HCT116 (cell line): ENCODE measurements around the gene FAM111A. TPM values are rescaled to one million over a fixed set of nuclear protein-coding genes. Genes with fewer than 3 reads are reported as not detected.
A peak's percentile ranks its signal among the peaks of the same experiment; 100 is the strongest.

ENCODE experiments used
- ATAC-seq: fragments of 200-7000 bp; cut with Tn5 transposase; 2 replicates; pipeline ENCODE4 v1.9.1; 2020; ENCODE audit warnings: mild to moderate bottlenecking, moderate library complexity
- BruUV-seq: library from RNA; stranded (reverse); fragments of 400-500 nt; replicated peaks from 2 replicates; lab custom pipeline; 2021; lab: Mats Ljungman, UMichigan
- CTCF ChIA-PET: fragments of 300-600 bp; sonication (Branson Sonifier 250); formaldehyde crosslinking; loops from one replicate; lab custom pipeline; 2021; ENCODE audit warnings: antibody characterized with exemption; lab: Charles Lee
- POLR2A ChIA-PET: fragments of 300-600, 350-600 bp; sonication (Branson Sonifier 250); formaldehyde crosslinking; loops from one replicate; lab custom pipeline; 2021; ENCODE audit warnings: antibody characterized with exemption; lab: Charles Lee
- RAD21 ChIA-PET, 2 experiments: fragments of 300-600 bp; sonication (Branson Sonifier 250); formaldehyde crosslinking; loops; one replicate each; lab custom pipeline; 2023; ENCODE audit warnings: low total read pairs in 2 of 2; ENCODE audit not compliant: uncharacterized antibody in 2 of 2, unreplicated experiment in 2 of 2, low non-redundant PET in 1 of 2; lab: Charles Lee
- DNase-seq: peaks from one replicate; pipeline ENCODE4 v3.0.0-alpha.2; 2010; ENCODE audit warnings: low read depth, low spot score
- H2AFZ ChIP-seq: fragments of 200-600 bp; shearing (Covaris generic), sonication (generic); 2 replicates; pipeline ENCODE4 v1.6.1; 2017; ENCODE audit warnings: low read depth, mixed run types, mixed read lengths, antibody characterized with exemption, low read length; ENCODE audit not compliant: poor library complexity, severe bottlenecking
- H3K27ac ChIP-seq: 2 replicates; pipeline ENCODE4 v1.5.1; 2012; ENCODE audit warnings: low read depth, low read length
- H3K27me3 ChIP-seq: fragments of 200-600 bp; sonication (generic); 2 replicates; pipeline ENCODE4 v1.6.1; 2016; ENCODE audit warnings: mixed run types, low read length, mixed read lengths; ENCODE audit not compliant: insufficient read depth
- H3K36me3 ChIP-seq, 2 experiments: fragments of 200-500 bp in 1 of 2; fragments of 200-600 bp in 1 of 2; sonication (Bioruptor generic) in 1 of 2; sonication (generic) in 1 of 2; 2 replicates each; pipeline versions ENCODE4 v1.5.1 to v1.6.1; 2014 to 2016; ENCODE audit warnings: low read length in 2 of 2, inconsistent platforms in 1 of 2, mixed read lengths in 1 of 2, mixed run types in 1 of 2; ENCODE audit not compliant: insufficient read depth in 2 of 2, control insufficient read depth in 1 of 2
- H3K4me1 ChIP-seq, 2 experiments: fragments of 200-600 bp in 1 of 2; sonication (generic) in 1 of 2; 2 replicates each; pipeline versions ENCODE4 v1.5.1 to v1.6.1; 2012 to 2017; ENCODE audit warnings: low read length in 2 of 2, inconsistent platforms in 1 of 2, mild to moderate bottlenecking in 1 of 2, mixed read lengths in 1 of 2, mixed run types in 1 of 2, moderate library complexity in 1 of 2; ENCODE audit not compliant: insufficient read depth in 2 of 2, control insufficient read depth in 1 of 2
- H3K4me2 ChIP-seq: fragments of 200-600 bp; sonication (generic); 2 replicates; pipeline ENCODE4 v1.6.1; 2017; ENCODE audit warnings: mixed run types, low read length, mixed read lengths
- H3K4me3 ChIP-seq, 2 experiments: fragments of 200-600 bp in 1 of 2; sonication (generic) in 1 of 2; replicated peaks in 1 of 2; 2 replicates each; pipeline ENCODE4 v1.5.1; 2011 to 2016; ENCODE audit warnings: low read length in 2 of 2, control low read depth in 1 of 2, low read depth in 1 of 2, mild to moderate bottlenecking in 1 of 2, mixed read lengths in 1 of 2, mixed run types in 1 of 2
- H3K79me2 ChIP-seq: fragments of 200-600 bp; sonication (generic); 2 replicates; pipeline ENCODE4 v1.6.1; 2017; ENCODE audit warnings: mild to moderate bottlenecking, mixed run types, low read length, moderate library complexity, mixed read lengths; ENCODE audit not compliant: insufficient read depth
- H3K9ac ChIP-seq: fragments of 200-600 bp; sonication (generic); 2 replicates; pipeline ENCODE4 v1.6.1; 2016; ENCODE audit warnings: low read length, mixed read lengths
- H3K9me2 ChIP-seq: fragments of 200-600 bp; sonication (generic), shearing (Covaris generic); 2 replicates; pipeline ENCODE4 v1.6.1; 2017; ENCODE audit warnings: mixed run types, mild to moderate bottlenecking, moderate library complexity; ENCODE audit not compliant: insufficient read depth
- H3K9me3 ChIP-seq, 2 experiments: fragments of 200-500 bp in 1 of 2; fragments of 200-600 bp in 1 of 2; sonication (Bioruptor generic) in 1 of 2; sonication (generic) in 1 of 2; 2 replicates each; pipeline ENCODE4 v1.6.1; 2014 to 2017; ENCODE audit warnings: low read length in 2 of 2, mixed read lengths in 2 of 2, inconsistent platforms in 1 of 2, low read depth in 1 of 2, mild to moderate bottlenecking in 1 of 2, mixed run types in 1 of 2, moderate library complexity in 1 of 2; ENCODE audit not compliant: control insufficient read depth in 1 of 2, insufficient read depth in 1 of 2
- H4K20me1 ChIP-seq: fragments of 200-600 bp; sonication (generic), shearing (Covaris generic); 2 replicates; pipeline ENCODE4 v1.6.1; 2017; ENCODE audit warnings: mixed run types, mild to moderate bottlenecking, moderate library complexity; ENCODE audit not compliant: insufficient read depth
- CTCF ChIP-seq, 3 experiments: fragments of 200-600 bp in 1 of 3; sonication (generic) in 1 of 3; IDR thresholded peaks in 2 of 3; conservative IDR thresholded peaks in 1 of 3; 2 replicates each; pipeline ENCODE4 v1.5.1; 2012 to 2017; ENCODE audit warnings: low read depth in 2 of 3, low read length in 2 of 3, antibody characterized with exemption in 1 of 3, borderline replicate concordance in 1 of 3, control low read depth in 1 of 3, mild to moderate bottlenecking in 1 of 3, mixed read lengths in 1 of 3, mixed run types in 1 of 3, moderate library complexity in 1 of 3; ENCODE audit not compliant: insufficient read depth in 1 of 3
- ELF1 ChIP-seq: IDR thresholded peaks from 2 replicates; pipeline ENCODE4 v1.6.1; 2012; ENCODE audit warnings: low read depth, borderline replicate concordance
- EZH2phosphoT487 ChIP-seq: fragments of 200-600 bp; IDR thresholded peaks from 2 replicates; pipeline ENCODE4 v1.6.1; 2018; ENCODE audit warnings: antibody characterized with exemption, borderline replicate concordance
- MAX ChIP-seq: IDR thresholded peaks from 2 replicates; pipeline ENCODE4 v1.6.1; 2012
- REST ChIP-seq: IDR thresholded peaks from 2 replicates; pipeline ENCODE4 v1.6.1; 2012; ENCODE audit warnings: low read depth
- SRF ChIP-seq: IDR thresholded peaks from 2 replicates; pipeline ENCODE4 v1.6.1; 2012; ENCODE audit warnings: low read depth
- YY1 ChIP-seq: IDR thresholded peaks from 2 replicates; pipeline ENCODE4 v1.6.1; 2011; ENCODE audit warnings: low read length, low read depth, moderate library complexity, mild to moderate bottlenecking; ENCODE audit not compliant: insufficient replicate concordance; ENCODE audit errors: extremely low read depth
- ZFX ChIP-seq: fragments of 450-650 bp; IDR thresholded peaks from 2 replicates; pipeline ENCODE4 v1.6.1; 2017
- ZNF274 ChIP-seq: fragments of 200-500 bp; sonication (Bioruptor generic); IDR thresholded peaks from 2 replicates; pipeline ENCODE4 v1.6.1; 2014; ENCODE audit warnings: mild to moderate bottlenecking, low read depth, low read length, inconsistent platforms
- intact Hi-C: fragments of 100-400 bp; cut with micrococcal nuclease; formaldehyde crosslinking; loops from 2 replicates; pipeline ENCODE4 v1.10.0; 2022
- total RNA-seq: library from RNA; stranded (reverse); gene quantifications from one replicate; pipeline ENCODE4 v1.2.1, GENCODE V29; 2021; ENCODE audit not compliant: unreplicated experiment

Gene FAM111A
- total RNA-seq, 1 experiment from 2014 or later, result 30.3 TPM

- peak overlapping the region; percentile 75 for H3K27ac ChIP-seq
- intact Hi-C loops, result loop anchor here (5.0 to 10.0 kb wide), 2 partner anchors 219 to 567 kb away; partner anchors contain the start of genes LPXN and ZFP91
- POLR2A ChIA-PET, result interaction anchor here (1.0 to 1.4 kb wide), 3 partner anchors 8 to 42 kb away, joined by 3 to 6 read pairs (median 3); no protein-coding TSS in a partner anchor
Observed at GRCh38 chr11:59144096-59144495, 1.4 kb downstream of the FAM111A start.

More at GRCh38 chr11:59144096-59144495, 1.4 kb downstream of the FAM111A start:
- H3K9me2 ChIP-seq, result no peaks in the 10 kb centered on the region
- peaks cover 0 to 9% of the 10 kb centered on the region in 2 experiments; a peak in 3 of 4 replicates for H3K36me3 ChIP-seq
- no peaks in the 10 kb centered on the region for H3K9me3 ChIP-seq
- ATAC-seq (no peak), DNase-seq (no peak)
- CTCF ChIA-PET, result interaction anchor here (0.8 to 7.7 kb wide), 5 partner anchors 8 to 86 kb away, joined by 3 to 59 read pairs (median 10); partner anchors contain the start of gene DTX4
- peak overlapping the region; percentile 61; the same call in 1 of the 2 replicates for H3K9ac ChIP-seq
- H3K79me2 ChIP-seq, result peaks cover 9% of the 10 kb centered on the region; the same call in 1 of the 2 replicates
- no peaks in the 10 kb centered on the region for H3K27me3 ChIP-seq
- no peaks in the 10 kb centered on the region for H4K20me1 ChIP-seq
- TF ChIP-seq ELF1, result no peak
- TF ChIP-seq ZFX, result no peak
- TF ChIP-seq EZH2phosphoT487, result no peak
- TF ChIP-seq YY1, result no peak
- TF ChIP-seq REST, result no peak
- no peak for TF ChIP-seq MAX
- no peak for TF ChIP-seq ZNF274
- TF ChIP-seq SRF, result no peak
- no peak for TF ChIP-seq CTCF (IDR thresholded peaks at IDR 0.05 in 2 of 3, conservative IDR thresholded peaks at IDR 0.05 in 1 of 3; ENCODE audit: borderline replicate concordance in 1 of 3, insufficient read depth in 1 of 3, low read depth in 2 of 3, low read length in 2 of 3)
- H2AFZ ChIP-seq, result no peak overlapping the region
- BruUV-seq, result no TSS peak
- peak overlapping the region; percentile 55 to 79 for H3K4me3 ChIP-seq
- RAD21 ChIA-PET, result interaction anchor here in 1 of 2 experiments (1.2 kb wide), 1 partner anchor 14 kb away, joined by 3 read pairs; no protein-coding TSS in a partner anchor
- peak overlapping the region; percentile 84 for H3K4me2 ChIP-seq
- H3K4me1 ChIP-seq, result peaks cover 15 to 34% of the 10 kb centered on the region in 2 experiments
